Posterior vena cava (tissue), 2 donors: ENCODE data around the gene KIF20B. TPM values are rescaled to one million over a fixed set of nuclear protein-coding genes. Genes with fewer than 3 reads are reported as not detected.
"Not testable (repeated sequence)": the region's sequence is repeated elsewhere in the genome, so short reads cannot be mapped to it uniquely, and the experiment has no call there.

Experiments used
- DNase-seq: peaks from one replicate; pipeline ENCODE4 v3.0.0-alpha.2; 2020; ENCODE audit warnings: low spot score
- intact Hi-C, 2 donors: fragments of 100-400 bp; cut with DNase I; formaldehyde crosslinking; loops; one replicate each; pipeline versions ENCODE4 v1.14.1 to v1.14.2; 2022 to 2023
- total RNA-seq, 2 donors: library from RNA; stranded (reverse); fragmentation: NEBNext Ultra II Directional; extraction: Animal tissue kit (Norgen Biotek cat#: 25700); gene quantifications; one replicate each; pipeline ENCODE4 v1.2.1, GENCODE V29; 2021
- donor health status: DM: yes; HTN: yes; CAD: no.
- donor health status: DM: yes; HTN: yes; CAD: no.

Gene KIF20B
- total RNA-seq, 2 donors from 2014 or later: 3.5 to 7.7 TPM

GRCh38 chr10:89759531-89759930 lies 58.1 kb downstream of the KIF20B start:
- intact Hi-C loops: no loop called here
- DNase-seq: no peak

- DNase-seq: not testable (repeated sequence)
These were observed 62.3 kb downstream of the KIF20B start for GRCh38 chr10:89763671-89764070.

DNA sequence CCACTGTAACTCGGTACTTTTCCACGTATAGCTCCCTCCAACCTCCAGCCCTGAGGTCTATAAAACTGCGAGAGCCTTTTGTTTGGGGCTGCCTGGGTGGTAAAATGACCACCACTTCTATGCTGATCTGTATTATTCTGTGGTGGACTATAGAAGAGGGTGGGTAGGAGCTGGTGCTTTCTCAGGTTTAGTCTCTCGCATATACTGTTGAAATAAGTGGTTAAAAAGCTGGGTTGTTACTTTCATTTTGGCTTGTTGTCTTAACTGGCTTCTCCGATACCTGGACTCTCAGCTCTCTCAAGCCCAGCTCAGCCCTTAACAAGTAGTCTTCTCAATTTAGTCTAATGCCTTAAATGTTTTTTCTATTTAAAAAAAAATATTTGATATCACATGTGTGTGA lies 70.3 kb downstream of the KIF20B start:
- intact Hi-C loops: no loop called here
- no peak for DNase-seq

More at GRCh38 chr10:89763671-89764070, 62.3 kb downstream of the KIF20B start:
- intact Hi-C loops: not testable (repeated sequence)

- no peak for DNase-seq
- intact Hi-C loops: no loop called here
These were observed 71.7 kb downstream of the KIF20B start for GRCh38 chr10:89773081-89773480.

DNA sequence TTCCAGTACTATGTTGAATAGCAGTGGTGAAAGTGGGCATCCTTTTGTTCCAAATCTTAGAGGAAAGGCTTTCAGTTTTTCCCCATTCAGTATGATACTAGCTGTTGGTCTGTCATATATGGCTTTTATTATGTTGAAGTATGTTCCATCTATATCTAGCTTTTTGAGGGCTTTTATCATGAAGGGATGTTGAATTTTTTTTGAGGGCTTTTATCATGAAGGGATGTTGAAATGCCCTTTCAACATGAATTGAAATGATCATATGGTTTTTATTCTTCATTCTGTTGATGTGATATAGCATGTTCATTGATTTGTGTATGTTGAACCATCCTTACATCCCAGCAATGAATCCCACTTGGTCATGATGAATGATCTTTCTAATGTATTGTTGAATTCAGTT lies 75.3 kb downstream of the KIF20B start:
- intact Hi-C loops: no loop called here
- no peak for DNase-seq

DNA sequence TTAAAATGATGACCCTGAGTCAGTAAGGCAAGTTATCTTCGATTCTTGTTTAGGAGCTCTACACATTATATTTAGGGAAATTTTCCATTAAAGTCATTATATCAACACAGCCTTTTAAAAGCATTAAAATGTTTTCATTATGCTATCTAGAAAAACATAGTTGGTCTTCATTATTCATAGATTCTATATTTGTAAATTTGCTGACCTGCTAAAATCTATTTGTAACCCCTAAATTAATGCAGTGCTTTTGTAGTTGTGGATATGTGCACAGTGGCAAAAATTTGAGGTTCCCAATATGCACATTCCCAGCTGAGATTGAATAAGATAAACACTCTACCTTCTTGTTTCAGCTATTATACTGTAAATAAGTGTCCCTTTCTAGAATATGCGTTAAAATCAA lies 81.1 kb downstream of the KIF20B start:
- DNase-seq: no peak
- intact Hi-C loops: no loop called here

DNA sequence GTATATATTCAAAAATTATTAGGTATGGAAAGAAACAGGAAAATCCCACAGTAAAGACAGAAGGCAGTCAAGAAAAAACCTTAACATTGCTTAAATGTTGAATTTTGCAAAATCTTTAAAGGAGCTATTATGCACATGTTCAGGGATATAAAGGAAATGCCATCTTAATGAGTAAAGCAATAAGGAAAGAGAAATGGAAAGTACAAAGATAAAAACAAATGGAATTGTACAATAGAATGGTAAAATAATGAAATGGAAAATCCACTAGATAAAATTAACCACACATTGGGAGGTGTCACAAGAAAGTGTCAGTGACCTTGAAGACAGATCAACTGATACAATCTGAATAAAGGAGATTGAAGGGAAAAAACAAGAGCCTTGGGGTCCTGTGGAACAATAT lies 82.0 kb downstream of the KIF20B start:
- intact Hi-C loops: no loop called here
- DNase-seq: no peak

DNA sequence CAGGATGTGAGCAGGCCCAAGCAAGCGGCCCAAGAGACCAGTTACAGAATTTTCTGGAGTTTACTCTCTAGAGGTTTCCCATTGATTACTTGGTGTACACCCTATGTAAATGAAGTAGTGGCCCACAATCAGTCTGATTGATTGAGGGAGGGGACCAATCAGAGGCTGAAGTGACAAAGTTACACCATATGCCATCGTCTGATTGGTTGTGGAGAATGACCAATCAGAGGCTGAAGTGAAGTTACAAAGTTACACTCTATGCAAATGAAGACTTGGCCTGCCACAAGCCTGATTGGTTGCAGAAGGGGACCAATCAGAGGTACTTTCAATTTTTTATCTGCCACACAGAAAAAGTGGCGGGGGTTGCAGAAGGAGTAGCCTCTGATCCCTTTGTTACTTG lies 83.7 kb downstream of the KIF20B start:
- intact Hi-C loops: no loop called here
- DNase-seq: no peak

GRCh38 chr10:89789188-89789877 lies 87.9 kb downstream of the KIF20B start:
- no peak for DNase-seq
- intact Hi-C loops: no loop called here

DNA sequence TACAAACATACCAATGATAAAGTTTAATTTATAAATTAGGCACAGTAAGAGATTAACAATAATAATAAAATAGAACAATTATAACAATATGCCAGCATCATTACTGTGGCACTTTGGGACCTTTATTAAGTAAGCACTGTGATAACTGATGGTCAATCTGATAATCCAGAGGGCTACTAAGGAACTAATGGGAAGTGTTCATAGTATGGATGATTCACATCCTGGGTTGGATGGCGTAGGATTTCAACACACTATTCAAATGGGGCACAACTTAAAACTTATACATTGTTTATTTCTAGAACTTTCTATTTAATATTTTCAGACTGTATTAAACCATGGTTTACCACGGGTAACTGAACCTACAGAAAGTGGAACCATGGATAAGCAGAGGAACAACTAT lies 90.8 kb downstream of the KIF20B start:
- intact Hi-C loops: loop anchor here (10.0 kb wide), 2 partner anchors 993 to 1073 kb away; no protein-coding TSS in a partner anchor
- DNase-seq: no peak

- DNase-seq: no peak
- intact Hi-C loops: loop anchor here (10.0 kb wide), 2 partner anchors 991 to 1071 kb away; no protein-coding TSS in a partner anchor
These were observed 92.4 kb downstream of the KIF20B start for GRCh38 chr10:89793649-89794254.

DNA sequence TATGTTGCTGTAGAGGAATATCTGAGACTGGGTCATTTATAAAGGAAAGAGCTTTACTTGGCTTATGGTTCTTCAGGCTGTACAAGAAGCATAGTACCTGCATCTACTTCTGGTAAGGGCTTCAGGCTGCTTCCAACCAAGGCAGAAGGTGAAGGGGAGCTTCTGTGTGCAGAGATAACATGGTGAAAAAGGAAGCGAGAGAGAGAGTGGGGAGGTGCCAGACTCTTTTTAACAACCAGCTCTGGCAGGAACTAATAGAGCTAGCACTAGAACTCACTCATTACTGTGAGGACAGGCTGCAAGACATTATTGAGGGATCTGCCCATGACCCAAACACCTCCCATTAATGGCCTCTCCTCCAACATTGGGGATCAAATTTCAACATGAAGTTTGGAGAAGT lies 94.5 kb downstream of the KIF20B start:
- intact Hi-C loops: loop anchor here (10.0 kb wide), 2 partner anchors 989 to 1069 kb away; no protein-coding TSS in a partner anchor
- DNase-seq: no peak

DNA sequence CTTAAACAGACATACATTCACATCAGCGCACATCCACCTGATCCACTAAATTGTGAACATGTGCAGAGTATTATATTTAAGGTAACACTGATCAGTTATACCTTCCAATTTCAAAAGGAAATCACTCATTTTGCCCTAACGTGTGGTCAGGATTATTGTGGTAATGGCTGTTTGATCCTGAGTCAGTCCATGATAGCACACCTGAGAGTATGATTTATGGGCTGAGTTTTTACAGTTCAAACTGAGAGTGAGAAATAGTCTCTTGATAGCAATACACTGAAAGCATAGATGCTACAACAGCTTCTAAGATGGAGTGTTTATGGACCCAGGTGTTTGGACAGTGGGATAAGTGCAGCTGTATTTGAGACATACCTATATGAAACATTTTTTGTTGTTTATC lies 96.7 kb downstream of the KIF20B start:
- intact Hi-C loops: loop anchor here (10.0 kb wide), 2 partner anchors 987 to 1067 kb away; no protein-coding TSS in a partner anchor
- no peak for DNase-seq

GRCh38 chr10:89799573-89799972 lies 98.2 kb downstream of the KIF20B start:
- intact Hi-C loops: loop anchor here (10.0 kb wide), 2 partner anchors 985 to 1065 kb away; no protein-coding TSS in a partner anchor
- no peak for DNase-seq

- DNase-seq: no peak
- intact Hi-C loops: no loop called here
These were observed 104.2 kb downstream of the KIF20B start for GRCh38 chr10:89805599-89806013.

GRCh38 chr10:89808842-89809241 lies 107.5 kb downstream of the KIF20B start:
- DNase-seq: no peak
- intact Hi-C loops: no loop called here

- intact Hi-C loops: no loop called here
- no peak for DNase-seq
These were observed 108.4 kb downstream of the KIF20B start for GRCh38 chr10:89809766-89810165.

DNA sequence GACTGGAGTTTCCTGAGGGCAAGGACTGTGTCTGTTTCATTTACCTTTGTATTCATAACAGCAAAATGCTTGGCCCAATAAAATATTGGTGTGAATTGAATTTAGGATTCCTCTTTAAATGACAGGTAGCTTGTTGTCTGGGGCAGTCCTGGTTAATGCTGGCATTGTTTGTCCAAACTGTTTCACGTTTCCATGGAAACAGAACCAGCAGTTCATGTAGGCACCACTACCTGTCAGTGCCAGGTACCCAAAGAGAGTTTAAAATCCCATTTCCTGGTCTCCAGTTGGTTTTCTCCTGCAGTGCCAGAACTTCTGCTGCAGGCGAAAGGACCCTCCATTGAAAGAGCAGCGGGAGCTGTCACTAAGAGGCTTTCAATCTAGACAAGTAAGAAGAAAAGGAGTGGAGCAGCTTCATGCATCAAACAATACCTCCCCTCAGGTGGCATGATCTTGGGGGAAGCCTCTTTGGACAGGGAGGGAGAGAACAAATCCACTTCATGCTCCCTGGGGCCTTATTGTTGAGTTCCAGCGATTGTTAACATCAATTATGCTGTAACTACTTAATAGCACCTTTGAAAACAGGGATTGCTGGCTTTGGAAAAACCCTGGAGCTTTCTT lies 109.6 kb downstream of the KIF20B start:
- no peak for DNase-seq
- intact Hi-C loops: no loop called here

DNA sequence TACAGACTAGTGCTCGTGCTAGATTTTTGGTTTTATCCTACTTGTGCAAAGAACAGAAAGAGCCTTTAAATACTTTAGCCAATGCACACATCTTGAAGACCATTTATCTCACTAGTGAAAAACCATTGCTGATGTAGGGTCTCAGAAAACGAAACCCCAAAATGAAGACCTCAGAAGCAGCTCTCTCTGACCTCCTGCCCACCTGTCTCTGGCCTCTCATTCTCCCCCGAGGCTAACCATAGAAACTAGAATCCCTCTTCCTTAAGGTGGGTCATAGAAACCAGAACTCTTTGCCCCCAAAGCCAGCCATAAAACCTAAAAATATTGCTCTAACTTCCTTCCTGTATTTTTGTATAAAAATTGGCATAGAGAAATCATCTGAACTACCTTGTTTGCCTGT lies 112.2 kb downstream of the KIF20B start:
- intact Hi-C loops: no loop called here
- DNase-seq: no peak

DNA sequence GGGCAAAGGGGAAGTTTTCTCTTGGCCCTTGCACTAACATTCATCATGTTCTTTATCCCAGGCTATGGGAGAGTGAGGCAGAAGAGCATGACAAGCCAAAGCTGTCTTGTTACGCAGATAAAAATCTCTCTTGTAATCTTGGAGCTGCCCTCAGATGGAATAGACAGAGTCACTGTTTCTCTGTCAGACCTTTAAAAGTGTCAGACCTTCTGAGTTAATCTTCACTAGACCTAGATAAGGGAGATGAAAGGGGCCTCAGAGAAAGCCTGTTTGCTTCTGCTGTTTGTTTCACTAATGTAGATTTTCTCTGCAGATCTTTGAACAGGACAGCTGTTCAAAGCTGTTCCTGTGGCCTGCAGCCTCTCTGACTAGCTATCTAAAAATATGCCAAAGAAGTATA lies 112.9 kb downstream of the KIF20B start:
- no peak for DNase-seq
- intact Hi-C loops: no loop called here
